ENCODE measurements around the gene PPARGC1A. TPM values are rescaled to one million over a fixed set of nuclear protein-coding genes. Genes with fewer than 3 reads are reported as not detected.
A peak's percentile ranks its signal among the peaks of the same experiment; 100 is the strongest.

The PPARGC1A gene
- total and polyA plus RNA-seq, 2 of the 13 experiments (the other 11 are each of a cell fraction or from before 2014, with no cell fraction given): 20.7 to 37.3 TPM

- TF ChIP-seq, protein P1, sequence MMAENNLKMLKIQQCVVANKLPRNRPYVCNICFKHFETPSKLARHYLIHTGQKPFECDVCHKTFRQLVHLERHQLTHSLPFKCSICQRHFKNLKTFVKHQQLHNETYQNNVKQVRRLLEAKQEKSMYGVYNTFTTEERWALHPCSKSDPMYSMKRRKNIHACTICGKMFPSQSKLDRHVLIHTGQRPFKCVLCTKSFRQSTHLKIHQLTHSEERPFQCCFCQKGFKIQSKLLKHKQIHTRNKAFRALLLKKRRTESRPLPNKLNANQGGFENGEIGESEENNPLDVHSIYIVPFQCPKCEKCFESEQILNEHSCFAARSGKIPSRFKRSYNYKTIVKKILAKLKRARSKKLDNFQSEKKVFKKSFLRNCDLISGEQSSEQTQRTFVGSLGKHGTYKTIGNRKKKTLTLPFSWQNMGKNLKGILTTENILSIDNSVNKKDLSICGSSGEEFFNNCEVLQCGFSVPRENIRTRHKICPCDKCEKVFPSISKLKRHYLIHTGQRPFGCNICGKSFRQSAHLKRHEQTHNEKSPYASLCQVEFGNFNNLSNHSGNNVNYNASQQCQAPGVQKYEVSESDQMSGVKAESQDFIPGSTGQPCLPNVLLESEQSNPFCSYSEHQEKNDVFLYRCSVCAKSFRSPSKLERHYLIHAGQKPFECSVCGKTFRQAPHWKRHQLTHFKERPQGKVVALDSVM (CRISPR knock-in tag; IDR thresholded peaks at IDR 0.05): no peak
- TF ChIP-seq FOXO1 (CRISPR knock-in tag; IDR thresholded peaks at IDR 0.05) (peak; percentile 62; the same call in 1 of the 2 replicates), ZNF331 (CRISPR knock-in tag; IDR thresholded peaks at IDR 0.05) (0 out of 2 replicates have a peak, but pooled peaks have one; percentile 28), ZFX (CRISPR knock-in tag; IDR thresholded peaks at IDR 0.05; ENCODE audit: low read depth) (0 out of 2 replicates have a peak, but pooled peaks have one; percentile 32), ZNF430 (CRISPR knock-in tag; IDR thresholded peaks at IDR 0.05) (0 out of 2 replicates have a peak, but pooled peaks have one; percentile 38), ZNF816 (CRISPR knock-in tag; IDR thresholded peaks at IDR 0.05; ENCODE audit: borderline replicate concordance) (no peak), IRF2 (CRISPR knock-in tag; IDR thresholded peaks at IDR 0.05) (0 out of 2 replicates have a peak, but pooled peaks have one; percentile 19), NCOR1 (IDR thresholded peaks at IDR 0.05; ENCODE audit: borderline replicate concordance, low read length) (peak; percentile 46; the same call in 1 of the 2 replicates), RARG (CRISPR knock-in tag; IDR thresholded peaks at IDR 0.05; ENCODE audit: low read depth) (no peak), PRMT3 (CRISPR knock-in tag; IDR thresholded peaks at IDR 0.05; ENCODE audit: borderline replicate concordance, low read depth) (no peak), SP5 (CRISPR knock-in tag; IDR thresholded peaks at IDR 0.05; ENCODE audit: borderline replicate concordance, low read depth) (0 out of 2 replicates have a peak, but pooled peaks have one; percentile 17), ZHX2 (IDR thresholded peaks at IDR 0.05; ENCODE audit: low read depth) (no peak), ZHX2 (CRISPR knock-in tag; IDR thresholded peaks at IDR 0.05; ENCODE audit: borderline replicate concordance) (no peak), ZNF282 (IDR thresholded peaks at IDR 0.05; ENCODE audit: partially characterized antibody) (no peak), SOX5 (CRISPR knock-in tag; IDR thresholded peaks at IDR 0.05; ENCODE audit: borderline replicate concordance) (peak; percentile 73; the same call in 1 of the 2 replicates), KLF12 (CRISPR knock-in tag; IDR thresholded peaks at IDR 0.05; ENCODE audit: borderline replicate concordance) (no peak), ZBTB20 (CRISPR knock-in tag; IDR thresholded peaks at IDR 0.05; ENCODE audit: borderline replicate concordance, low read depth) (peak; percentile 80; the same call in 1 of the 2 replicates), RAD51 (IDR thresholded peaks at IDR 0.05; ENCODE audit: borderline replicate concordance) (no peak), MIER3 (CRISPR knock-in tag; IDR thresholded peaks at IDR 0.05; ENCODE audit: borderline replicate concordance) (peak; percentile 20; the same call in 1 of the 2 replicates), ZNF543 (CRISPR knock-in tag; IDR thresholded peaks at IDR 0.05) (0 out of 2 replicates have a peak, but pooled peaks have one; percentile 37), NR2F2 (IDR thresholded peaks at IDR 0.05; ENCODE audit: borderline replicate concordance, low read depth) (no peak)
- TF ChIP-seq, protein P2, sequence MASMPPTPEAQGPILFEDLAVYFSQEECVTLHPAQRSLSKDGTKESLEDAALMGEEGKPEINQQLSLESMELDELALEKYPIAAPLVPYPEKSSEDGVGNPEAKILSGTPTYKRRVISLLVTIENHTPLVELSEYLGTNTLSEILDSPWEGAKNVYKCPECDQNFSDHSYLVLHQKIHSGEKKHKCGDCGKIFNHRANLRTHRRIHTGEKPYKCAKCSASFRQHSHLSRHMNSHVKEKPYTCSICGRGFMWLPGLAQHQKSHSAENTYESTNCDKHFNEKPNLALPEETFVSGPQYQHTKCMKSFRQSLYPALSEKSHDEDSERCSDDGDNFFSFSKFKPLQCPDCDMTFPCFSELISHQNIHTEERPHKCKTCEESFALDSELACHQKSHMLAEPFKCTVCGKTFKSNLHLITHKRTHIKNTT (CRISPR knock-in tag; IDR thresholded peaks at IDR 0.05): no peak
Measured at GRCh38 chr4:23856630-23857029, 33.2 kb downstream of the PPARGC1A start (continued).

Data from HepG2 (cell line).